Activated gamma-delta T cell treated with anti-CD3 and anti-CD28 coated beads, Interleukin-2, amount 50 U/mL, for 16 hours (primary cell): ENCODE data around the gene PDE10A.

Experiments used
- DNase-seq: peaks from one replicate; pipeline ENCODE4 v3.0.0-alpha.2; 2020; ENCODE audit warnings: low read depth

Gene PDE10A

DNA sequence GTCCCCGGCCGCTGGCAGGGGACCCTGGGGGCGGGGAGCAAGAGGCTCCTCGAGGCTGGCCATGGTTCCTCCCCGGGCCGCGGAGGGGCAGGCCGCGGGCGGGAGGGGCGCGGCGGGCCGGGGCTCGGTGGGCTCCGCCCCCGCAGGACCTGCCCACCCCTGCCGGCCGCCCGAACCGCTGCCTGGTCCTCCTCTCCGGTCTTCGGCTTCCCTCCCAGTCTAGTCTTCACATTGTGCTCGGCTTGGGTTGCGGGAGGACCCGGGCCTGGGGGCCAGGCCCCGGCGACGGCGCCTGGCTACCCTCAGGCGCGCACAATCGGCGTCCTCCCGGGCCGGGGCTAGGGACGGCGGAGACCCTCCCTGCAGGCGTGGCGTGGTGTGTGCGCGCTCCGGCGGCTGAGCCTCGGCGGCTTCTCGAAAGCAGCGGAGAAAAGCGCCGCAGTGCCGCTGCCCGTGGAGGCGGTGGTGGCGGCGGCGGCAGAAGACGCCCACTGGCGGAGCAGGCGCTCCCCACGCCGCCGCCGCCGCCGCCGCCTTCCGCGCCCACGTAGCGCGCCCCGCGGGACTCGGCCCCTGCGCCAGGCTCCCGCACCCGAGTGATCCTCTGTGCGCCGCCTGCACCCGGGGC, at the start of gene PDE10A:
Gene PDE10A (minus strand): TSS at position 493 of the 628 bp plus-strand sequence. CDS start 430 bp downstream, at position 63.
- no peak for DNase-seq

DNA sequence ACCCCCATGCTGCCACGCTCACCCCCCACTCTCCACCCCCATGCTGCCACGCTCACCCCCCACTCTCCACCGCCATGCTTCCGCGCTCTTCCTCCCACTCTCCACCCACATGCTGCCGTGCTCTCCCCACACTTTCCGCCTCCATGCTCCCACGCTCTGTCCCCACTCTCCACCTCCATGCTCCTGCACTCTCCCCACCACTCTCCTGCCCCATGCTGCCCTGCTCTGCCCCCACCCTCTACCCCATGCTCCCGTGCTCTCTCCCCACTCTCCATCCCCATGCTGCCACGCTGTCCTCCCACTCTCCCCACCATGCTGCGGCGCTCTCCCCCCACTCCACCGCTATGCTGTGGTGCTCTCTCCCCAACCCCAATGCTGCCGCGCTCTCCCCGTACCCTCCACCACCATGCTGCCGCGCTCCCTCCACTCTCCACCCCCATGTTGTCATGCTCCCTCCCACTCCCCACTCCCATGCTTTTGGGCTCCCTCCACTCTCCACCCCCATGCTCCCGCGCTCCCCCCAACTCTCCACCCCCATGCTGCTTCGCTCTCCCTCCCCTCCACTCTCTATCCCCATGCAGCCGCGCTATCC, 46.0 kb upstream of the PDE10A start:
- DNase-seq, result no peak

DNA sequence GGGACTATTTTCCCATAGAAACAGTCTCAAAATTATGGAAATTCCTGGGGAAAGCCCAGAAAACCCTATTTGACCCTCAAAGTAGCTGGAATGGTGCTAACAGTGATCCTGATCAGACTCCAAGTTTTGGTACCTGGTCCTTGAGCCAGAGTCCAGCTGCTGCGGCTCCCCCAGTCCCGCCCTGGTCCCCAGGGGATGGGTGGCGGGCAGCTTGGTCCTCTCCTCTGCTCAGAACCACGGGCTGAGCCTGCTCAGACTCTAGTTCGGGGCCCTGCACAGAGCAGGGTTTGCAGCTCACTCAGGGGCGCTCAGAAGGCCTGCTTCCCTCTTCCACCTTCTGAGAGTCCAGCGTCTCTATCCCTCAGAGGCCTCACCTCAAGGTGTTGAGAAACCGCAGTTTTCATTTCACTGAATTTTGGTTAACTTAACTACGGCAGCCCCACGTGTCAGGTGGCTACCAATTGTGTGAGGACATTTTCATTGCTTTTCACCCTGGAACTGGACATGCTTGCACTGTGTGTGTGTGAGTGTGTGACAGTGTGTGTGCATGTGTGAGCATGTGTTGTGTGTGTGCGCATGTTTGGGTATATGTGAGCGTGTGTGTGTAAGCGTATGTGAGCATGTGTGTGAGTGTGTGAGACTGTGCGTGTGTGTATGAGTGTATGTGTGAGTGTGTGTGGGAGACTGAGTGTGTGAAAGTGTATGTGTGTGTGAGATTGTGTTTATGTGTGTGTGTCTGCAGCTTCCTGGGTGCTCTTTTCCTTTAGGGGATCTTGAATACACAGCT, 44.2 kb upstream of the PDE10A start:
- DNase-seq, result no peak

DNA sequence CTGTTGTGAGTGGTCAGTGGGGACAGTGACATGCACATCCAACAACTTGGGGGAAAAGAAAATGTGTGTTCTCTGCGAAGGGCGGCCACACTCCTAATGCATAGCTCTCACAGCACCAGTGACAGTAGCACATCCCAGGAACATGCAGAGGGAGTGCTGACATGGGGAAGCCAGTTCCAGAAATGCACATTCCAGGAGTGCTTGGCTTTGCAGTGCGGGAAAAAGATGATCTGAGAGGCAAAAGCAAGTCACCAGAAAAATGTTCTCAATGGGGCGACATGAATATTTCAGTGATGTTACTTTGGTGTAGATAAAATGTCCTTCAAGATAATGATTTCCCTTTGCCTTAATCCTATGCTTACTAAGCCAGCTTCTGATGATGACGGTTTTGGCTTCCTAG, 42.9 kb upstream of the PDE10A start:
- DNase-seq, result no peak

DNA sequence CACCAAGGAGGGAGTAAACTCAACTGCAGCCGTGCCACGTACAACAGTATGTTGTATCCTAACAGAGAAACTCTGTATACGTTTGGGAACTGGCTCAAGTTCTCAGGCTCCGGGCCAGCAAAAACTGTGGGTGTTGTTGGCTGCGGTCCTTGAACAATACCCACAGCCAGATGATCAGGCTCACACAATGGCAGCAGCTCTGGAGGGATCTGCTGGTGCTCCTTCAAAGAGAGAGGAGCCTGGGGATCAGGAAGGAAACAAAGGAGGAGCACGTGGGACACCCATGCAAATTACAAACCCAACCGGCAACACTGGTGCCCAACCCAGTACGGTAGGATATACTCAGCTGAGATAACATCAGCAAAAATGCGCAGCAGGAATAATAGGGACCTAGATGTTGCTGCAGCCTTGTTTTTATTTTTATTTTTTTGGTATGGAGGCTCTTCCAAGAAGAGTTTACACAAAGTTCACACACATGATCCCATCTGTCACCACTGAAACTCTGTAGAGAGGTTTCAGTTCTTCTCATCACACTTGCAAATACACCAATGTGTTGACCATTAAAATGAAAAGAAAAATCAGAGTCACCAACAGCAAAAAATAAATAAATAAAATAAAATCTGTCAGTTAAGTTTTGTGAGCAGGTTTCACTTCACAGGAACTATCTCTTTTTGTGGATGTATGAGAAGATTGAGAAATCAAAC, 41.2 kb upstream of the PDE10A start:
- DNase-seq, result no peak

DNA sequence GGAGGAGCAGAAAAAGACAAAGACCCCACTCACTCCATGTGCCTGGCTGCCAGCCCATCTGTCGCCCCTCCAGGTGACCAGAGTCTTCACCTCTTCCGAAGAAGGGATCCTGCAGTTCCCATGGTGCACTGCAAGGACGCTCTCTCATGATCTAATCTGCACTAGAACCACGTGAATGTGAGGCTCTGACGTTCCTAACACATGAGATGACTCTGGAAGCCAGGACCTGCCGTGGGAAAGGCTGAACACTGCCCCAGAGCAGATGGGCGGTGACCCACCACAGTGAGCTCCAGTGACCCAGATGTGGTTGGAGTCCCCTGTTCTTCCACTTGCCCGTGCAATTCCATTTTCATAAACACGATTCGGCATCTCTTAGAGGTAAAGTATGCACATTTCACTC, 39.6 kb upstream of the PDE10A start:
- no peak for DNase-seq

DNA sequence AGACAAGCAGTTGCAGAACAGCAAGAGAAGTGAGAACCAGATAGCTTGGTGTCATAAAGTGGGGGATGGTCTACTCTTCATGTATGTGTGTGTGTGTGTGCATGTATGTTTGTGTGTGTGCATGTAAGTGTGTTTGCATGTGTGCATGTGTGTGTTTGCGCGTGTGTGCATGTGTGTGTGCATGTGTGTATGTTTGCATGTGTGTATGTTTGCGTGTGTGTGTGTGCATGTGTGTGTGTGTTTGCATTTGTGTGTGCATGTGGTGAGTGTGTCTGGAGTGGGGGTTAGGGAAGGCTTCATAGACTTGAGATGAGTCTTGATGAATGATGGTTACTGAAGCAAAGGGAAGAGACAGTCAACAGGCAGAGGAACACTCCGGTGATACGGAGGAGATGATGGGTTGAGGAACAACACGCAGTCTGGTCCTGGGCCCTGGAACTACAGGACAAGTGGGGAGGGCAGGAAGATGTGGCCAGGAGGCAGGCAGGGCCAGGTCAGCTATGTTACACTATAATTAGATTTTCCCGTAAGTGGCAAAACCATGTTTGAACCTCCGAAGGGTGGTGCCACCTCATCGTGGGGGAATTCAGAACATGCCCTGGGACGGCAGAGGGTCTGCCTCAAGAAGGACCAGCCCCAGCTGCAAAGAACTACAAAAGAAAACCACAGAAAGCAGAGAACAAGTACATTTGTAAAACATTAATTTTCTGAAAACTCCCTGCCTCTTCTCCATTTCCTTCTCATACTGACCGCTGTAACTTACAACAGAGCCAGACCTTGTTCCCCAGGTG, 38.7 kb upstream of the PDE10A start:
- no peak for DNase-seq

DNA sequence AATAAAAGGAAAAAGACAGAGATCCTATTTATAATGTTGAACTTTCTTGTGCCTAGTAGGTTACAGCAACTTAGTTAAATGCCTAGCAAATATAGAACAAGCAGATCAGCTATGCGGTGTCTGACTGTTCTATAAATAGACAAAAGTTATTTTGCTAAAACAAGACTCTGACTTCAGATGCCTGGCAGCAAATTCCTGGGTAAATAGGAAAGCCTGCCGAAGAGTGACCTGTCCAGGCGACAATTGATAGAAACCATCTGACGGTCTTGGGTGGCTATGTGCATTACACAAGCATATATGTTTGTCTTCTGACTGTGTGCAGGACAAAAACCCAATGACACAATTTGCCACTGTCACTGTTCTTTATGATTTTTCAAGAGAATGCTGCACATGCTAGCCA, 38.0 kb upstream of the PDE10A start:
- no peak for DNase-seq

DNA sequence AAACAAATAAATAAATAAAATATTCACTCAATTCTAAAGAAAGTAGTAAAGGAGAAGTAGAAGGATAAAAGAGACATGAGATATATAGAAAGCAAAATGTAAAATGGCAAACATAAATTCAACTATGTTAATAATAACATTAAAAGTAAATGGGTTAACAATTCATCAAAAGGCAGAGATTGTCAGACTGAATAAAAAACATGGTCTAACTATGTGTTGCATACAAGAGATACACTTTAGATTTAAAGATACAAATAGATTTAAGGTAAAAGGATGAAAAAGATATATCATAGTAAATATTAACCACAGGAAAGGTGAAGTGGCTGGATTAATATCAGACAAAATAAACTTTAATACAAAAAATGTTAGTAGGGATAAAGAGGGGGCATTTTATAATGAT, 35.8 kb upstream of the PDE10A start:
- DNase-seq, result no peak

DNA sequence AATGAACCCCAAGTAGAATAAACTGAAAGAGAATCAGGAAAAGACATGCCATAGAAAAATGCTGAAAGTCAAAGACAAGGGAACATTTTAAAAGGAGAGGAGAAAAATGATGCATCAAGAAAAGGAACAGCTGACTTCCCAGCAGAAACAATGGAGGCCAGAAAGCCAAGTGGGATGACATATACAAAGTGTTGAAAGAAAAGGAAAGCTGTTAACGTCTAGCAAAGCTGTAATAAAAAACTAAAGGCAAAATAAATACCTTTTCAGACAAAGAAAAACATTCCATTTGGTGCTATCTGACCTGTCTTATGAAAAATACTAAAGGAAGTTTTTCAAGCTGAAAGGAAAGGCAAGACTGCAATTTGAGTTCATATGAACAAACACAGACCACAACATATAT, 34.1 kb upstream of the PDE10A start:
- DNase-seq, result no peak

DNA sequence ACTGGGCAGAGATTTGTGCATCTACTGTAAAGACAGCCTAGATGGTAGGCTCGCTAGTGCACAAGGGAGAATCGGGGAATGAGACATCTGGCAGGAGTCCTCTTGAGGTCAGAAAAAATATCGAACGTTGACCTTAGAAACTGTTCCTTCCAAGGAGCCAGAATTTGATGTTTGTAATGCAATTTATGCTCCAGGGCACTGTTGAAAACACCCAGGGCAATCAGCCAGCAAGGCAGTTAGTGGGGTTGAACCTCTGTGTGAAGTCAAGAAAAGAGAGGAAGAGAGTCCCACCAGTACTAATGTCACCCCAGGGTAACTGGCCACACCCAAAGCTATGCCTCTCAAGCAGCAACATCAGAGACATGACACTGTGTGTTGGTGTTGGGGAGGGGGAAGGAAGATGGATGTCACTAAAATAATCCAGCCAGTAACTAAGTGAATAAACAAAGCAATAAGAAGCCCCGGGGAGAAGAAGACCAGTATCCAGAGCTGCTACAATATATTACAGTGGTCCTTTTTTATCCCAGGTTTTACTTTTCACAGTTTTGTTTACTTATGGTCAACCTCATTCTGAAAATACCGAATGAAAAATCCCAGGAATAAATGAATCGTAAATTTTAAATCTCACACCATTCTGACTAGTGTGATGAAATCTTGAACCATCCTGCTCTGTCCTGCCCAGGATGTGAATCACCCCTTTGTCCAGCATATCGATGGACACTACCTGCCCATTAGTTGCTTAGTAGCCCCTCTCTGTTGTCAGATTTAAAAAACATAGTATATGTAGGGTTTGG, 32.9 kb upstream of the PDE10A start:
- DNase-seq, result no peak

DNA sequence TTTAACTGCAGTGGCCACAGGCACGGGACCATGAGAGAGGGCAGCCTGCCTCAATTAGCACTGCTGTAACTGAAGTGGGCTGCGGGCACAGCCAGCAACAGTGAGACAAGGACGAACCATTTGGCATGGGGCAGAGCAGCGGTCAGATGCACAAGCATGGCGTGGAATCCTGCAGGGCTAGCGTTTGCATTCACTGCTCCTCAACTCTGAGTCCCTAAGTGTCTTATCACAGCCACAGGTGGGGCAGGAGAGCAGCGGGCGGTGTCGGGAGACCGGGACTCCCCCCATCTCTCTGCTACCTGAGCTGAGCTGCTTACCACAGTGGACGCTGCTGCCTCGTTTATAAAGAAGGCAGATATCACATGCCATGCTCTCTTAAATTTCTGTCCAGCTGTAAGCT, 31.3 kb upstream of the PDE10A start:
- DNase-seq, result no peak

DNA sequence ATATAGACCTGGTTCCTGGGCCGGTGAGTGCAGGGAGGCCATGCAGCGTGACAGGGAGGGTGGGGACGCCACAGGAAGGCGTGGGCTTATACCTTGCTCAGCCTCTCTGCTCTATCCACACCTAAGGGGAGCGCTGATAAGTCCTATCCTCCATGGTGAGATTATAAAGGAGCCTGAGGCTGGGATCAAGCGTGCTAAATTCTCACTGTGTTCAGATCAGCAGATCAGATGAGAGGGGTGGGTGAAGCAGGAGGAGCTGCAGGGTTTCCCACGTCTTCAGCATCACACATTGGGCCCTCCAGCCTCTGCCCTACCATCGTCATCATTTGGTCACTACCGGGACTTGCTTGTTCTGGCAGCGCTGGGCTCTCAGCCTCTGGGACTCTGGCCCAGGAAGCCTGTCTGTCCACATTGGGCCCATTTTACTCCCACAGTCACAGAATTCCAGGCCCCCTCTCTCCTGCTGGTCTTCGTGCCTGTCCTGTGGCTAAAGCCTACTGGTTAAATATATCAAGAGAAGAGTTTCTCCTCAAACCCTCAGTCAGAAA, 29.1 kb upstream of the PDE10A start:
- DNase-seq, result no peak

DNA sequence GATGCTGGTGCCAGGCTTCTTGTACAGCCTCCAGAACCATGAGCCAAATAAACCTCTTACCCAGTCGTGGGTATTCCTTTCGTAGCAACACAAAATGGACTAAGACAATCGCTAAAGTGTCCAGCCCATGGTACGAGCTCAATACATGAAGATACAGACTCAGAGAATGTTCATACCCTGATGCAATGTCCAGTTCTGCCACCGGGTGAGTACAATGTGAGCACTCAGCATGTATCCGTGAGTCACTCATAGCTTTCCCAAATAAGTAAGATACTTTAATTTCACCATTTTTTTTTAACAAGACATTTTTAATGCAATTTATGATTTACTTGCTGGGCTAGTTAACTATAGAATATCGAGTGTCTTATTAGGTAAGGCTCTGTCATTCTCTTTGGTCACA, 26.7 kb upstream of the PDE10A start:
- DNase-seq, result no peak

DNA sequence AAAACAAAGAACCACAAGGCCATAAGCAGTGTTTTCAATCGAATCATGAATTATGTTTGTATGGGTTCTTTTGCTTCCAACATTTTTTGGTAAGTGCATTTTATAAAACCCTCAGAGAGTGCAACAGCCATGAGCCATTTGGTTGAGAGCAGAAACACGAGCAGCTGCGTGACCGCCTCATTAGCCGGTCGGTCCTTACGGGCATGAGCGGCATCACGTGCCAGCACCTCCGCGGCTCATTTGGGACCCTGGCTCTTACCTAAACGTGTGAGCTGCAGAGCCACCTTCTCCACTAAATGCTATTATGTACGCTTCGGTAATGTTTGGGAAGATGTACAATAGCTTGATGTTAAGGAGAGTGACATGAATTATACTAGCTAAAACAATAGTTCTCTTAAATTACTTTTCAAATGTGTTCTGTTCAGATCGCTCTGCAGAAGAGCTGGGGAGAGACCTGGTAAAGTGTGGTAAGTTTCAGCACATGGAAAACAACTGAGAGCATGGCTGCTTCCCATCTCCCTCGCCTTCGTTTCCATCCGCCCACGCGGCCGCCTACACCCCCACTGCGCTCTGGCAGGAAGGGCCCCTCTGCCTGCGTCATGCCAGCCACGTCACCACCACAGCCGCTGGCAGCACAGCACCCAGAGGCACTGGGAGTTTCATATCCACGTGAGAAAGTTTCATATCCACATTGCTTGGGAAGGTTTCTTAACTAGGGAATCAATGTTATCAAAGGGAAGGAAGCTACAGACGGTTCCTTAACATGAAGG, 23.7 kb upstream of the PDE10A start:
- DNase-seq, result no peak

DNA sequence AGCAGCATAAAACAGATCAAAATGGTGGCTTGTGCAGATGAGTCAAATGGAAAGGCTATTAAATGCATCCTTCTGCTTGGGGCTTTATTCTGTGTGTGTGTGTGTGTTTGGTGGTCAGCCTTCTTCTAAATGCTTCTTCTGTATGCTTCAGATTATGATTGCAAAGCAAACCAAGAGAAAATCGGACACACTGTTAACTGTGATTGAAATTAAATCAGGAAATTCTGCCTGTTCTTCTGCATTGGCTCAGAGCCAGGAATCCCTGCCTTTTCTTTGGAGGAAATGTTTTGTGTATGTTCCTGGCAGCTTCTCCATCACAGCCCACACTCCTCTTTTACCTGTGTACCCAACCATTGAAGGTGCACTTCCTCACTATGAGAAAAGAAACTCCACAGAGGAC, 22.3 kb upstream of the PDE10A start:
- no peak for DNase-seq

DNA sequence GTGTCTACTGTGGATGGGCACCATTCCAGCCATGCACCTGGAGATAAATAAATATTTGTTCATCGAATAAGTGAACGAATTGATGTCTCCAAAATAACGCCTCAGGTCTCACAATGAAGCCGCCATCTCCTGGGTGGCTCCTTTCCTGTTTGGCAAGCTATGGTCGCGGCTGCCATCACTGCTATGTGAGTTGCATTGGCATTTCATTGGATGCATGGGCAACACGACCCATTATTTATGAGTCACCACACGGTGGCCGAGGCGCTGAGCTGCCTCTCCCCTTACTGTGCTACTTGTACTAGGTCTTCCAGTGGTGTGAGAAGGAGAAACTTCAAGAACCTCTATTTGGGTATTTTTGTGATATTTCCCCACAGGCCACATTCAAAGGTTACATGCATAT, 21.3 kb upstream of the PDE10A start:
- no peak for DNase-seq

DNA sequence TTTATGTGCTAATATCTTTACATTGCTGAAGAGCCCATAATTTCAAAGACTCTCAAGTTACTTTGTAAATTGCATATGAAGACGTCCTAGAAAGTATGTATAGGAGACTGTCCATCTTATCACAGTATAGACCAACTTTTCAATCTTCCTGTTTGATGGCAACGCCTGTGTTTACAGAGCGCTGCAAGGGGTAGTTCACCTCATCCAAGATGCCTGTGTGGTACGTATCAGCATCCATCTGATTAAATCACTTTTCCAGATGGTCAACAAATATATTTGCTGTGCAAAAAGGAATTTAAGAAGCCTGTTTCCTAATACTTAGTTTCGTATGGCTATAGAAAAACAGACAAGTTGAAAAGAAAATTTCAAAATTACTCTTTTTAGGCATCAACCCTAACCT, 17.9 kb upstream of the PDE10A start:
- no peak for DNase-seq

DNA sequence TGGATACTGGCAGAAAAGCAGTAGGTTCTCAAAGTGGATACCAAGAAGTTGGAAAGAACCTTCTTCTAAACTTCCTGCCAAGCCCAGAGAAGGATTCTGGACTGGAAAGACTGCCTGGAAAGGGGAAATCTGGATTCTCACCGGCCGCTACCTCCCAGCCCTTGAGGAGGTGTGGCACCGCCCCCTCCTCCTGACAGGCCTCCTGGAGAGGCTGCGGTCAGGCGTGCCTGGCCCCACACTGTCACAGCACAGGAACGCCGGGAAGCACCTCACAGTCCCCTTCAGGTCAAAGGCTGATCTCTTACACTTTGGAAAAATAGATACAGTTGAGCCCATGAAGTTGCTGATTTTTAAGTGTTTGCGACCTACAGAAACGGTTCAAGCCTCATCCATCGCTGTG, 16.3 kb upstream of the PDE10A start:
- no peak for DNase-seq

DNA sequence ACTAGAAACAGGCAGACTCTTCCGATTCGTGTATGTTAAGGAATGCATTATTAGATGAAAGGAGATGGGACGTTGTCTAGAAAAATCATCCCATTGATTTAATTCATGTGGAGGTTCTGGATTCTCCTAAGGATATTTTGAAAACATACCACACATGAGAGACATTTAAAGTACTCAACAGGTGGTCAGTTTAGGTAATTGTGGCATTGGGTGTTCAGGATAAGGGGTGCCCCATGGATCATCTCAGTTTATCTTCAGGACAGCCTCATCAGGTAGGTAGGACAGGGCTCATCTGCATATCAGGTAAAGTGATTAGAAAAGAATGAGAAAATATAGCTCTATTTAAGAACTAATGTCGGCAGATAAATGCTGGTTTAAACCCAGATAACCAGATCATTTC, 15.9 kb upstream of the PDE10A start:
- DNase-seq, result no peak
